SK-N-SH (cell line): ENCODE data around the gene RER1. TPM values are rescaled to one million over a fixed set of nuclear protein-coding genes. Genes with fewer than 3 reads are reported as not detected.

Experiments
- CTCF ChIA-PET: fragments of 300-600, 350-600 bp; formaldehyde crosslinking; extraction: SDS; loops from one replicate; lab custom pipeline; 2021; lab: Yijun Ruan, JAX
- POLR2A ChIA-PET: fragments of 350-600 bp; sonication (Branson Sonifier 250); formaldehyde crosslinking; extraction: SDS; loops from one replicate; lab custom pipeline; 2020; ENCODE audit warnings: antibody characterized with exemption, inconsistent platforms; lab: Yijun Ruan, JAX
- DNase-seq: peaks from one replicate; pipeline ENCODE4 v3.0.0; 2012
- H2AFZ ChIP-seq: fragments of 200-600 bp; sonication (generic); 2 replicates; pipeline ENCODE4 v1.8.1; 2016; ENCODE audit warnings: antibody characterized with exemption, mild to moderate bottlenecking, low read depth
- H3F3A ChIP-seq: fragments of 200-600 bp; sonication (generic); replicated peaks from 2 replicates; pipeline ENCODE3; 2016; ENCODE audit warnings: antibody characterized with exemption, mild to moderate bottlenecking; ENCODE audit not compliant: insufficient read depth
- H3K27ac ChIP-seq, 2 experiments: fragments of 200-500 bp in 1 of 2; fragments of 200-600 bp in 1 of 2; sonication (Bioruptor generic) in 1 of 2; sonication (generic), shearing (Covaris generic) in 1 of 2; 2 replicates each; pipeline versions ENCODE4 v1.5.1 to v1.6.1; 2014 to 2016; ENCODE audit warnings: low read depth in 2 of 2, inconsistent platforms in 1 of 2, low read length in 1 of 2, mild to moderate bottlenecking in 1 of 2, mixed read lengths in 1 of 2
- H3K27me3 ChIP-seq: fragments of 200-600 bp; sonication (generic), shearing (Covaris generic); 2 replicates; pipeline ENCODE4 v1.6.1; 2016; ENCODE audit warnings: mixed run types; ENCODE audit not compliant: insufficient read depth
- H3K36me3 ChIP-seq, 2 experiments: fragments of 200-500 bp in 1 of 2; fragments of 200-600 bp in 1 of 2; sonication (Bioruptor generic) in 1 of 2; sonication (generic) in 1 of 2; replicated peaks in 1 of 2; 2 replicates each; pipeline versions ENCODE3 to v1.5.1; 2014 to 2016; ENCODE audit warnings: low read length in 1 of 2, mild to moderate bottlenecking in 1 of 2; ENCODE audit not compliant: insufficient read depth in 2 of 2, control insufficient read depth in 1 of 2
- H3K4me1 ChIP-seq, 2 experiments: fragments of 200-500 bp in 1 of 2; fragments of 200-600 bp in 1 of 2; sonication (Bioruptor generic) in 1 of 2; sonication (generic), shearing (Covaris generic) in 1 of 2; 2 replicates each; pipeline versions ENCODE4 v1.5.1 to v1.6.1; 2014 to 2016; ENCODE audit warnings: low read depth in 1 of 2, low read length in 1 of 2, mixed run types in 1 of 2; ENCODE audit not compliant: insufficient read depth in 2 of 2, control insufficient read depth in 1 of 2
- H3K4me2 ChIP-seq: fragments of 200-600 bp; sonication (generic), shearing (Covaris generic); 2 replicates; pipeline ENCODE4 v1.6.1; 2017; ENCODE audit warnings: mixed run types
- H3K4me3 ChIP-seq, 2 experiments: fragments of 200-500 bp in 1 of 2; fragments of 200-600 bp in 1 of 2; sonication (Bioruptor generic) in 1 of 2; sonication (generic), shearing (Covaris generic) in 1 of 2; 2 replicates each; pipeline versions ENCODE4 v1.5.1 to v1.8.1; 2014 to 2016; ENCODE audit warnings: low read depth in 2 of 2, inconsistent platforms in 1 of 2, low read length in 1 of 2, mild to moderate bottlenecking in 1 of 2, mixed read lengths in 1 of 2, moderate library complexity in 1 of 2
- H3K79me2 ChIP-seq: fragments of 200-600 bp; sonication (generic); 2 replicates; pipeline ENCODE4 v1.8.1; 2017; ENCODE audit warnings: mild to moderate bottlenecking; ENCODE audit not compliant: insufficient read depth
- H3K9ac ChIP-seq: fragments of 200-600 bp; sonication (generic); 2 replicates; pipeline ENCODE4 v1.6.1; 2017; ENCODE audit warnings: mixed run types
- H3K9me2 ChIP-seq: fragments of 200-600 bp; sonication (generic); 2 replicates; pipeline ENCODE4 v1.6.1; 2017; ENCODE audit warnings: mixed run types
- H3K9me3 ChIP-seq: fragments of 200-600 bp; sonication (generic); 2 replicates; pipeline ENCODE4 v1.6.1; 2017; ENCODE audit warnings: mixed run types, mild to moderate bottlenecking, moderate library complexity
- H4K20me1 ChIP-seq: fragments of 200-600 bp; sonication (generic); 2 replicates; pipeline ENCODE4 v1.6.1; 2017; ENCODE audit warnings: mild to moderate bottlenecking, mixed run types; ENCODE audit not compliant: insufficient read depth
- EP300 ChIP-seq, 2 experiments: IDR thresholded peaks; 2 replicates each; pipeline versions ENCODE4 v1.4.0 to v1.6.1; 2012; ENCODE audit warnings: borderline replicate concordance in 1 of 2, low read depth in 1 of 2, low read length in 1 of 2
- FOXJ3 ChIP-seq: sonication (generic); formaldehyde crosslinking; IDR thresholded peaks from 2 replicates; pipeline ENCODE4 v1.5.1; 2020; ENCODE audit warnings: mild to moderate bottlenecking, missing genetic modification reagents
- FOXM1 ChIP-seq: IDR thresholded peaks from 2 replicates; pipeline ENCODE4 v1.4.0; 2012; ENCODE audit warnings: low read depth, mild to moderate bottlenecking
- GABPA ChIP-seq: IDR thresholded peaks from 2 replicates; pipeline ENCODE4 v1.4.0; 2012; ENCODE audit warnings: low read depth, mild to moderate bottlenecking
- MXI1 ChIP-seq: IDR thresholded peaks from 2 replicates; pipeline ENCODE4 v1.6.1; 2012; ENCODE audit warnings: mild to moderate bottlenecking, low read depth, low read length, improper control_type of control experiment
- POLR2AphosphoS5 ChIP-seq: IDR thresholded peaks from 2 replicates; pipeline ENCODE4 v1.6.1; 2012; ENCODE audit warnings: low read depth, low read length
- RAD21 ChIP-seq: IDR thresholded peaks from 2 replicates; pipeline ENCODE4 v1.6.1; 2012; ENCODE audit warnings: mild to moderate bottlenecking, low read length
- RCOR1 ChIP-seq: fragments of 150-350 bp; IDR thresholded peaks from 2 replicates; pipeline ENCODE4 v1.6.1; 2017; ENCODE audit warnings: antibody characterized with exemption, low read length
- SIN3A ChIP-seq: IDR thresholded peaks from 2 replicates; pipeline ENCODE4 v1.6.1; 2012; ENCODE audit warnings: low read depth, mild to moderate bottlenecking, low read length, moderate library complexity, borderline replicate concordance
- WGBS: methylation state at CpG from one replicate; pipeline ENCODE4 v1.1.6; 2017; ENCODE audit warnings: low lambda C conversion rate; 5-methylcytosine and 5-hydroxymethylcytosine counted together
- polyA plus RNA-seq, 3 experiments: library from polyadenylated mRNA; depleted of rRNA; stranded (reverse); fragments of >200 nt; gene quantifications; 2 replicates each; pipeline ENCODE4 v1.2.3, GENCODE V29; 2012
- TF ChIP-seq, protein P1 (sequence below): fragments of 200-600 bp; sonication (generic); IDR thresholded peaks from 2 replicates; pipeline ENCODE4 v1.6.1; 2017; ENCODE audit warnings: antibody characterized with exemption, mild to moderate bottlenecking, moderate library complexity
- TF ChIP-seq, protein P2 (sequence below): IDR thresholded peaks from 2 replicates; pipeline ENCODE4; 2012
- TF ChIP-seq, protein P3 (sequence below): fragments of 150-350 bp; IDR thresholded peaks from 2 replicates; pipeline ENCODE4 v1.6.1; 2017; ENCODE audit warnings: antibody characterized with exemption, low read length, low read depth, borderline replicate concordance
- TF ChIP-seq, protein P4 (sequence below): IDR thresholded peaks from 2 replicates; pipeline ENCODE4 v1.6.1; 2012; ENCODE audit warnings: mild to moderate bottlenecking, low read depth, low read length, moderate library complexity

Gene RER1
- polyA plus RNA-seq, 1 of the 3 experiments (the other 2 are of a cell fraction): 181 TPM

DNA sequence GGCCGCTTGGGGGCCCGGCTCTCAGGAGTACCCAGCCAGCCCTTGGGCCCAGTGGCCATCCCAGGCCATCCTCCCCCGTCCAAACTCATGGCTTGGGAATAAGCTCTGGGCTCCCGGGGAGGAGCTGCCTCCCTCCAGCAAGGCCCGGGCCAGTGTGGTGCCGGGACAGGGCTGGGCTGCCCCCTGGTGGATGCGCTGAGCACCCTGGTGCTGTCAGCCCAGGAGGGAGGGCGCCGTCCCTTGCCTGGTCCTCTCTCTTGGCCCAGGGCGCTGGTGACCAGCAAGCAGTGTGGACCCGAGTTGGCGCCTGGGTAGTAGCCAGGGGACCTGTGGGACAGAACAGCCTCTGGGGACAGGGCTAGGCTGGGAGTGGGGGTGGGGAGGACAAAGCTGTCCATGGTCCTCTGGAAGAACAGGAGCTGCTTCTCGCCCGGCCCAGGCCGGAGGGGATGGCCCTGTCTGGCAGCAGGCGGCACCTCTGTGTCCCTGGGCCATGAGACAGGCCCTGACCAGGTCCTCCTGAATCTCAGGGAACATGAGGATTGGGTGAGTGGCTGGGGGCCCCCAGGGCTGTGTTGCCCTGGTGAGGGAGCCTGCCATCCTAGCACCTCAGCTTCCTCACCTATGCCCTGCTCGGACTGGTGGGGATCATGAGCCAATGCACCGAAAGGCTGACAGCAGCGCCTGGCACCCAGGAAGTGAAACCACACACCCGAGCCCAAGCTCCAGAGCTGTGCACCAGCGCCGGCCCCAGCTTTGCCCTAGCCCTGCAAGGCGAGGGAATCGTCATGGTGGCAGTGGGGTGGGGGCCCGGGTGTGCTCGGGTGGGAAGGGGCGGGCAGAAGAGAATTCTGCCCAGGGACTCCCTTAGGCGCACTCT lies 9.7 kb upstream of the RER1 start (continued):
- no peak for TF ChIP-seq FOXJ3 (CRISPR knock-in tag)
- TF ChIP-seq, protein P1, sequence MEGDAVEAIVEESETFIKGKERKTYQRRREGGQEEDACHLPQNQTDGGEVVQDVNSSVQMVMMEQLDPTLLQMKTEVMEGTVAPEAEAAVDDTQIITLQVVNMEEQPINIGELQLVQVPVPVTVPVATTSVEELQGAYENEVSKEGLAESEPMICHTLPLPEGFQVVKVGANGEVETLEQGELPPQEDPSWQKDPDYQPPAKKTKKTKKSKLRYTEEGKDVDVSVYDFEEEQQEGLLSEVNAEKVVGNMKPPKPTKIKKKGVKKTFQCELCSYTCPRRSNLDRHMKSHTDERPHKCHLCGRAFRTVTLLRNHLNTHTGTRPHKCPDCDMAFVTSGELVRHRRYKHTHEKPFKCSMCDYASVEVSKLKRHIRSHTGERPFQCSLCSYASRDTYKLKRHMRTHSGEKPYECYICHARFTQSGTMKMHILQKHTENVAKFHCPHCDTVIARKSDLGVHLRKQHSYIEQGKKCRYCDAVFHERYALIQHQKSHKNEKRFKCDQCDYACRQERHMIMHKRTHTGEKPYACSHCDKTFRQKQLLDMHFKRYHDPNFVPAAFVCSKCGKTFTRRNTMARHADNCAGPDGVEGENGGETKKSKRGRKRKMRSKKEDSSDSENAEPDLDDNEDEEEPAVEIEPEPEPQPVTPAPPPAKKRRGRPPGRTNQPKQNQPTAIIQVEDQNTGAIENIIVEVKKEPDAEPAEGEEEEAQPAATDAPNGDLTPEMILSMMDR: peak; percentile 76
- TF ChIP-seq SIN3A: no peak
- TF ChIP-seq RAD21: peak; percentile 87
- TF ChIP-seq, protein P2, sequence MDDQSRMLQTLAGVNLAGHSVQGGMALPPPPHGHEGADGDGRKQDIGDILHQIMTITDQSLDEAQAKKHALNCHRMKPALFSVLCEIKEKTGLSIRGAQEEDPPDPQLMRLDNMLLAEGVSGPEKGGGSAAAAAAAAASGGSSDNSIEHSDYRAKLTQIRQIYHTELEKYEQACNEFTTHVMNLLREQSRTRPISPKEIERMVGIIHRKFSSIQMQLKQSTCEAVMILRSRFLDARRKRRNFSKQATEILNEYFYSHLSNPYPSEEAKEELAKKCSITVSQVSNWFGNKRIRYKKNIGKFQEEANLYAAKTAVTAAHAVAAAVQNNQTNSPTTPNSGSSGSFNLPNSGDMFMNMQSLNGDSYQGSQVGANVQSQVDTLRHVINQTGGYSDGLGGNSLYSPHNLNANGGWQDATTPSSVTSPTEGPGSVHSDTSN: no peak
- TF ChIP-seq, protein P3, sequence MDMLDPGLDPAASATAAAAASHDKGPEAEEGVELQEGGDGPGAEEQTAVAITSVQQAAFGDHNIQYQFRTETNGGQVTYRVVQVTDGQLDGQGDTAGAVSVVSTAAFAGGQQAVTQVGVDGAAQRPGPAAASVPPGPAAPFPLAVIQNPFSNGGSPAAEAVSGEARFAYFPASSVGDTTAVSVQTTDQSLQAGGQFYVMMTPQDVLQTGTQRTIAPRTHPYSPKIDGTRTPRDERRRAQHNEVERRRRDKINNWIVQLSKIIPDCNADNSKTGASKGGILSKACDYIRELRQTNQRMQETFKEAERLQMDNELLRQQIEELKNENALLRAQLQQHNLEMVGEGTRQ: no peak
- no peak for TF ChIP-seq FOXM1
- TF ChIP-seq RCOR1: no peak
- TF ChIP-seq POLR2AphosphoS5: no peak

DNA sequence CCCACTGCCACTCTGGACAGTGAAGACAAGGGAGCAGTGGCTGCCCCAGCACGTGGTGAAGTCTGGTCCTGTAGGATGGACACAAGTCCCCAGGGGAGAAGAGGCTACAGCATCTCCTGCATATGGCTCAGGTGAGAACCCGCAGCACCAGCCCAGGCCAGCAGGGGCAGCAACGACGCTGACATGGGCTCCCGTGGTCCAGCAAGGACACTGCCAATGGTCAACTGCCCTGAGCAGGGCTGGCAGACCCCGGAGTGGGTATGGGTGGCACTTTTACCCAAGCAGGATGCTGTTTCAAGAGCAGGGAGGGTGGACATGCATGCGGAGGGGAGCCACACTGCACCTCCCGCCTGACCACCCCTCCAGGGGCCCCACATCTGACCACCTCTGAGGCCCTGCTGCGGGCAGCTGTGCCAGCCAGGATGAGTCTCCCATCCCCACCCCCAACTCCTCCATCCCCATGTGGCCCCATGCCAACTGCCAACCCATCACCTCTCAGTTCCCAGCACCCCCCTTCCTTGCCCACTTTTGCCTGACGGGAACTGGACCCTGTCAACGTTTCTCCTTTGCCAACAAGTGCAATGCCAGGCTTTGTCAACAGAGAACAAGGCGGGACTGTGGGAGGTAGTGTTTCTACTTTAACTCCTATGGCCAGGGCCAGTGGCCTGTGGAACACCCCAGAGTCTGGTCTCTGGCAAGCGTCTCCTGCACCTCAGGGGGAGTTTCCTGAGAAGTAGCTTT lies 8.8 kb upstream of the RER1 start:
- no peak overlapping the region for H3K9ac ChIP-seq
- WGBS: 93% methylated on average over 3 of the region's 13 CpGs
- H3K4me3 ChIP-seq: no peak overlapping the region
- H4K20me1 ChIP-seq: no peaks in the 10 kb centered on the region
- no peaks in the 10 kb centered on the region for H3K79me2 ChIP-seq
- H3K4me1 ChIP-seq: peaks cover 0 to 6% of the 10 kb centered on the region in 2 experiments; a peak in 1 of 4 replicates
- ChIA-PET CTCF (interaction anchor here (0.7 to 10.7 kb wide), 35 partner anchors 8 to 261 kb away, joined by 3 to 292 read pairs (median 8); partner anchors contain the start of genes FAAP20, MORN1, RER1 and SKI), POLR2A (interaction anchor here (1.3 to 2.8 kb wide), 2 partner anchors 184 to 187 kb away, joined by 5 to 35 read pairs; partner anchors contain the start of gene FAAP20)
- H3F3A ChIP-seq: no peaks in the 10 kb centered on the region
- H3K4me2 ChIP-seq: no peak overlapping the region
- no peak overlapping the region for H2AFZ ChIP-seq
- TF ChIP-seq MXI1: no peak
- TF ChIP-seq GABPA: no peak
- TF ChIP-seq, protein P4, sequence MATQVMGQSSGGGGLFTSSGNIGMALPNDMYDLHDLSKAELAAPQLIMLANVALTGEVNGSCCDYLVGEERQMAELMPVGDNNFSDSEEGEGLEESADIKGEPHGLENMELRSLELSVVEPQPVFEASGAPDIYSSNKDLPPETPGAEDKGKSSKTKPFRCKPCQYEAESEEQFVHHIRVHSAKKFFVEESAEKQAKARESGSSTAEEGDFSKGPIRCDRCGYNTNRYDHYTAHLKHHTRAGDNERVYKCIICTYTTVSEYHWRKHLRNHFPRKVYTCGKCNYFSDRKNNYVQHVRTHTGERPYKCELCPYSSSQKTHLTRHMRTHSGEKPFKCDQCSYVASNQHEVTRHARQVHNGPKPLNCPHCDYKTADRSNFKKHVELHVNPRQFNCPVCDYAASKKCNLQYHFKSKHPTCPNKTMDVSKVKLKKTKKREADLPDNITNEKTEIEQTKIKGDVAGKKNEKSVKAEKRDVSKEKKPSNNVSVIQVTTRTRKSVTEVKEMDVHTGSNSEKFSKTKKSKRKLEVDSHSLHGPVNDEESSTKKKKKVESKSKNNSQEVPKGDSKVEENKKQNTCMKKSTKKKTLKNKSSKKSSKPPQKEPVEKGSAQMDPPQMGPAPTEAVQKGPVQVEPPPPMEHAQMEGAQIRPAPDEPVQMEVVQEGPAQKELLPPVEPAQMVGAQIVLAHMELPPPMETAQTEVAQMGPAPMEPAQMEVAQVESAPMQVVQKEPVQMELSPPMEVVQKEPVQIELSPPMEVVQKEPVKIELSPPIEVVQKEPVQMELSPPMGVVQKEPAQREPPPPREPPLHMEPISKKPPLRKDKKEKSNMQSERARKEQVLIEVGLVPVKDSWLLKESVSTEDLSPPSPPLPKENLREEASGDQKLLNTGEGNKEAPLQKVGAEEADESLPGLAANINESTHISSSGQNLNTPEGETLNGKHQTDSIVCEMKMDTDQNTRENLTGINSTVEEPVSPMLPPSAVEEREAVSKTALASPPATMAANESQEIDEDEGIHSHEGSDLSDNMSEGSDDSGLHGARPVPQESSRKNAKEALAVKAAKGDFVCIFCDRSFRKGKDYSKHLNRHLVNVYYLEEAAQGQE: no peak
- TF ChIP-seq, protein P2: no peak
- TF ChIP-seq EP300 (IDR thresholded peaks at IDR 0.05; ENCODE audit: borderline replicate concordance in 1 of 2, low read depth in 1 of 2, low read length in 1 of 2): no peak
- no peak for TF ChIP-seq FOXJ3 (CRISPR knock-in tag)
- 0 out of 2 replicates have a peak, but pooled peaks have one; percentile 21 for TF ChIP-seq RAD21
- TF ChIP-seq, protein P3: no peak
- TF ChIP-seq, protein P1: peak; percentile 38
- H3K27me3 ChIP-seq: no peaks in the 10 kb centered on the region
- peak; percentile 87 for DNase-seq
- H3K36me3 ChIP-seq: peaks cover 0 to 12% of the 10 kb centered on the region in 2 experiments
- H3K9me2 ChIP-seq: no peaks in the 10 kb centered on the region
- H3K9me3 ChIP-seq: no peaks in the 10 kb centered on the region
- no peak overlapping the region for H3K27ac ChIP-seq
